Calu3 (cell line): Measurements from ENCODE around the gene MORF4L1. TPM values are rescaled to one million over a fixed set of nuclear protein-coding genes. Genes with fewer than 3 reads are reported as not detected.
A peak's percentile ranks its signal among the peaks of the same experiment; 100 is the strongest.

Experiments
- BruUV-seq: library from RNA; stranded (reverse); fragments of 400-500 nt; replicated peaks from 2 replicates; lab custom pipeline; 2021; lab: Mats Ljungman, UMichigan
- CTCF ChIA-PET: fragments of 300-600 bp; sonication (Branson Sonifier 250); formaldehyde crosslinking; loops from one replicate; lab custom pipeline; 2022; ENCODE audit warnings: antibody characterized with exemption; lab: Charles Lee
- DNase-seq: peaks from one replicate; pipeline ENCODE4 v3.0.0; 2022
- H3K27ac Mint-ChIP-seq: one replicate; pipeline ENCODE4 v1.8.0; 2022; ENCODE audit warnings: mixed read lengths; ENCODE audit not compliant: unreplicated experiment
- H3K27me3 Mint-ChIP-seq: one replicate; pipeline ENCODE4 v1.8.0; 2022; ENCODE audit warnings: mixed read lengths; ENCODE audit not compliant: unreplicated experiment
- H3K36me3 Mint-ChIP-seq: one replicate; pipeline ENCODE4 v1.8.0; 2022; ENCODE audit warnings: mild to moderate bottlenecking, moderate library complexity, mixed read lengths; ENCODE audit not compliant: insufficient read depth, unreplicated experiment
- H3K4me1 Mint-ChIP-seq: one replicate; pipeline ENCODE4 v1.8.0; 2022; ENCODE audit warnings: mild to moderate bottlenecking, low read depth, mixed read lengths; ENCODE audit not compliant: unreplicated experiment
- H3K4me3 Mint-ChIP-seq: one replicate; pipeline ENCODE4 v1.8.0; 2022; ENCODE audit warnings: mild to moderate bottlenecking, low read depth, moderate library complexity, mixed read lengths; ENCODE audit not compliant: unreplicated experiment
- H3K9me3 Mint-ChIP-seq: one replicate; pipeline ENCODE4 v1.8.0; 2022; ENCODE audit warnings: low read depth, mixed read lengths; ENCODE audit not compliant: unreplicated experiment
- intact Hi-C: fragments of 100-400 bp; cut with micrococcal nuclease; formaldehyde crosslinking; loops from one replicate; pipeline ENCODE4 v1.10.0; 2022; ENCODE audit not compliant: unreplicated experiment
- total RNA-seq: library from RNA; stranded (reverse); gene quantifications from 2 replicates; pipeline ENCODE4 v1.2.3, GENCODE V29; 2022
- TF ChIP-seq, protein P1 (sequence below): fragments of 200-600 bp; IDR thresholded peaks from one replicate; pipeline ENCODE4 v1.8.0; 2022; ENCODE audit warnings: antibody characterized with exemption; ENCODE audit not compliant: unreplicated experiment

The MORF4L1 gene
- total RNA-seq, 1 experiment from 2014 or later: 335 TPM

DNA sequence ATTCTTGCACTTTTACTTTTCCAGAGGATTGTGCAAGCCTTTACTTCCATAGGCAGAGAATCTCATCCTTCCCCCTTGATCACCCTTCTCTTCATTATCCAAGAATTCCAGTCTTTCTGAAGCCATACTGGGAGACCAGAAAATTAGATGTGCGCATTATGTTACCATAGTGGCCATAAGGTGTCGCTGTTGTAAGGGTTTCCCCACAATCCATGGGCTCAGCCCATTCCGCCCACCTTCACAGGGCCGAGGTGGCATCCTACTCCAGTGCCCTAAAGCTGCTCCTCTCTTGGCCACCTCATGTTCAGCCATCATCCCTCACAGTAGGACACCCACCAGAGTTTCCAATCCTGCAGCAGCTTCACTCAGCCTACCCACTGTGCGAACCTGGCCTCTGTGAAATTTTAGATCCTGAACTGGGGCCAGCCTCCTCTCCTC is 37.1 kb downstream of the MORF4L1 start:
- peak; percentile 67 for DNase-seq
- intact Hi-C loops: loop anchor here (1.0 to 5.0 kb wide), 3 partner anchors 69 to 274 kb away; no protein-coding TSS in a partner anchor
- Mint-ChIP-seq H3K36me3 (peaks cover 57% of the 10 kb centered on the region), H3K9me3 (no peaks in the 10 kb centered on the region), H3K27ac (peak overlapping the region; percentile 9), H3K4me1 (peaks cover 7% of the 10 kb centered on the region), H3K27me3 (no peaks in the 10 kb centered on the region), H3K4me3 (no peak overlapping the region)
- CTCF ChIA-PET: interaction anchor here (4.8 kb wide), 1 partner anchor 70 kb away, joined by 18 read pairs; no protein-coding TSS in a partner anchor
- TF ChIP-seq, protein P1, sequence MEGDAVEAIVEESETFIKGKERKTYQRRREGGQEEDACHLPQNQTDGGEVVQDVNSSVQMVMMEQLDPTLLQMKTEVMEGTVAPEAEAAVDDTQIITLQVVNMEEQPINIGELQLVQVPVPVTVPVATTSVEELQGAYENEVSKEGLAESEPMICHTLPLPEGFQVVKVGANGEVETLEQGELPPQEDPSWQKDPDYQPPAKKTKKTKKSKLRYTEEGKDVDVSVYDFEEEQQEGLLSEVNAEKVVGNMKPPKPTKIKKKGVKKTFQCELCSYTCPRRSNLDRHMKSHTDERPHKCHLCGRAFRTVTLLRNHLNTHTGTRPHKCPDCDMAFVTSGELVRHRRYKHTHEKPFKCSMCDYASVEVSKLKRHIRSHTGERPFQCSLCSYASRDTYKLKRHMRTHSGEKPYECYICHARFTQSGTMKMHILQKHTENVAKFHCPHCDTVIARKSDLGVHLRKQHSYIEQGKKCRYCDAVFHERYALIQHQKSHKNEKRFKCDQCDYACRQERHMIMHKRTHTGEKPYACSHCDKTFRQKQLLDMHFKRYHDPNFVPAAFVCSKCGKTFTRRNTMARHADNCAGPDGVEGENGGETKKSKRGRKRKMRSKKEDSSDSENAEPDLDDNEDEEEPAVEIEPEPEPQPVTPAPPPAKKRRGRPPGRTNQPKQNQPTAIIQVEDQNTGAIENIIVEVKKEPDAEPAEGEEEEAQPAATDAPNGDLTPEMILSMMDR: peak; percentile 73
- BruUV-seq: no TSS peak

DNA sequence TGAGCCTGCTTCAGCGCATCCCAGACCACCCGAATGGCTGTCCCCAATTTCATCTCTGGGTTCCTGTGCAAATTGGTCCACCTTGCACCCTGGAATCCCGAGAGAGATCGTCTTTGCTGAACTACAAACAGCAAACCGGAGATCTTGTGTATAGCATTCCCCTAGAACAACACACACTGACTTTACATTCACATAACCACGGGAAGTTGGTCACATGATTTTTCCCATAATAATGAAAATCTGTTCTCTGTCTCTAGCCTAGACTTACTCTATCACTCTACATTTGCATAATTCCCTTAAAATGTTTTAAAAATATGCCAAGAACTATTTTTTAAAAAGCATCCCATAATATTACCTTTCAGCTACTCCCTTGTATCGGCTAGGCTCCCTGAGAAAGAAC is 37.6 kb downstream of the MORF4L1 start:
- TF ChIP-seq, protein P1: no peak
- Mint-ChIP-seq H3K9me3 (no peaks in the 10 kb centered on the region), H3K4me1 (peaks cover 7% of the 10 kb centered on the region), H3K4me3 (no peak overlapping the region), H3K27ac (peak overlapping the region; percentile 9), H3K36me3 (peaks cover 58% of the 10 kb centered on the region), H3K27me3 (no peaks in the 10 kb centered on the region)
- intact Hi-C loops: loop anchor here (1.0 kb wide), 1 partner anchor 274 kb away; no protein-coding TSS in a partner anchor
- DNase-seq: no peak
- CTCF ChIA-PET: interaction anchor here (4.8 kb wide), 1 partner anchor 69 kb away, joined by 18 read pairs; no protein-coding TSS in a partner anchor
- BruUV-seq: no TSS peak

DNA sequence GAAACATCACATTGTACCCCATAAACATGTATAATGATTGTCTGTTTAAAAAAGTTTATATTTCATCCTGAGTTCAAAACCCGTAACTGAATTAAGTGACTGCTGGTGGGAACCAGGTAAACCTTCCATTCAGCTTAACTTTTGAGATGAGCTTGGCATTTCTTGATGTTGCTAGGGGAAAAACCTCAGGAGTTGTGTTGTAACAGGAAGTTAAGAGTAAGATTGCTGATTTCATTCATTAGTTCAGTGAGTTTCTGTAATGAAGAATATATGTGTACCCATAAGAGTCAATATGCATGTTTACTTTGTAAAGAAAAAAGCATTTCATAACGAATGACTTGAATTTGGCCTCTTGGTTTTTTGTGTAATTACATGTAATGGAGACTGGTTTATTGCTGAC is 39.6 kb downstream of the MORF4L1 start:
- TF ChIP-seq, protein P1: no peak
- Mint-ChIP-seq H3K4me1 (peaks cover 7% of the 10 kb centered on the region), H3K4me3 (no peak overlapping the region), H3K9me3 (no peaks in the 10 kb centered on the region), H3K36me3 (peaks cover 52% of the 10 kb centered on the region), H3K27me3 (no peaks in the 10 kb centered on the region), H3K27ac (peak overlapping the region; percentile 28)
- TSS peak; percentile 5 for BruUV-seq
- CTCF ChIA-PET: no interaction called here
- intact Hi-C loops: no loop called here
- no peak for DNase-seq

DNA sequence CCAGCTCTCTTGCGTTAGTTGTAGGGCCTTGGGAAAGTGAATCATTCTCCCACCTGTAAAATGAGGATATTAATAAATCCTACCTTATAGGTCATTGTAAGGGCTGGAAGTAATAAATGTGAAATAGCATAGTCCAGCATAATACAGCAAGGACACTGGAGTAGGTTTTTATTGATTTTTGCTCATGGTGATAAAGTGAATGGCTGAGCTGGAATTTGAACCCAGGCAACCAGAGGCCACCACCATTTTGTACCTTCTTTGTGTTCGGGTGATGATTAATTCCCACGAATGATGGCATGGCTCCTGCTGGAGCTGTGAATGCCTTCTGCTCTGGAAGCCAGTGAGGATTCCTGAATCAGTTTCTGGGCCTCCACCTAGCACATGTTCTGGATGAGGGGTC is 40.3 kb downstream of the MORF4L1 start:
- Mint-ChIP-seq H3K36me3 (peaks cover 47% of the 10 kb centered on the region), H3K4me3 (no peak overlapping the region), H3K9me3 (no peaks in the 10 kb centered on the region), H3K27me3 (no peaks in the 10 kb centered on the region), H3K27ac (no peak overlapping the region), H3K4me1 (peaks cover 7% of the 10 kb centered on the region)
- no peak for DNase-seq
- TF ChIP-seq, protein P1: no peak
- no TSS peak for BruUV-seq
- intact Hi-C loops: no loop called here
- CTCF ChIA-PET: no interaction called here
